PC-9 (cell line): ENCODE measurements around the gene USP24. TPM values are rescaled to one million over a fixed set of nuclear protein-coding genes. Genes with fewer than 3 reads are reported as not detected.

Experiments used
- BruUV-seq: library from RNA; stranded (reverse); fragments of 400-500 nt; replicated peaks from 2 replicates; lab custom pipeline; 2021; lab: Mats Ljungman, UMichigan
- CTCF ChIA-PET: fragments of 300-600 bp; sonication (Branson Sonifier 250); formaldehyde crosslinking; loops from one replicate; lab custom pipeline; 2022; ENCODE audit warnings: antibody characterized with exemption; lab: Charles Lee
- POLR2A ChIA-PET: fragments of 300-600 bp; sonication (Branson Sonifier 250); formaldehyde crosslinking; loops from one replicate; lab custom pipeline; 2022; ENCODE audit warnings: antibody characterized with exemption; ENCODE audit not compliant: unreplicated experiment; lab: Charles Lee
- DNase-seq, 2 experiments: peaks; one replicate each; pipeline versions ENCODE4 v3.0.0 to v3.0.0-alpha.2; 2015 to 2022; ENCODE audit warnings: mixed read lengths in 1 of 2
- H2AFZ ChIP-seq: fragments of 200-600 bp; sonication (generic); 2 replicates; pipeline ENCODE4 v1.8.1; 2017; ENCODE audit warnings: antibody characterized with exemption
- H3F3A ChIP-seq: fragments of 200-600 bp; sonication (generic); 2 replicates; pipeline ENCODE4 v1.8.1; 2017; ENCODE audit warnings: antibody characterized with exemption, mild to moderate bottlenecking, low read depth; ENCODE audit not compliant: insufficient read depth
- H3K27ac ChIP-seq: fragments of 200-600 bp; sonication (generic); 2 replicates; pipeline ENCODE4 v1.6.1; 2016; ENCODE audit warnings: mixed run types
- H3K27me3 ChIP-seq: fragments of 200-600 bp; sonication (generic); 2 replicates; pipeline ENCODE4 v1.6.1; 2016; ENCODE audit warnings: low read depth, mixed run types; ENCODE audit not compliant: insufficient read depth
- H3K36me3 ChIP-seq: fragments of 200-600 bp; sonication (generic); 2 replicates; pipeline ENCODE4 v1.6.1; 2016; ENCODE audit warnings: low read depth, mixed run types
- H3K4me1 ChIP-seq: fragments of 200-600 bp; sonication (generic); replicated peaks from 2 replicates; pipeline ENCODE4 v1.6.1; 2016; ENCODE audit warnings: mixed run types; ENCODE audit not compliant: insufficient read depth
- H3K4me2 ChIP-seq: fragments of 200-600 bp; sonication (generic); 2 replicates; pipeline ENCODE4 v1.6.1; 2017; ENCODE audit warnings: mixed run types
- H3K4me3 ChIP-seq: fragments of 200-600 bp; sonication (generic); 2 replicates; pipeline ENCODE4 v1.6.1; 2016; ENCODE audit warnings: mixed run types
- H3K79me2 ChIP-seq: fragments of 200-600 bp; sonication (generic); 2 replicates; pipeline ENCODE4 v1.6.1; 2017; ENCODE audit warnings: low read depth, mixed run types
- H3K9me2 ChIP-seq: fragments of 200-600 bp; sonication (generic); 2 replicates; pipeline ENCODE4 v1.8.1; 2017; ENCODE audit warnings: mild to moderate bottlenecking; ENCODE audit not compliant: insufficient read depth
- H3K9me3 ChIP-seq: fragments of 200-600 bp; sonication (generic); 2 replicates; pipeline ENCODE4 v1.8.1; 2016; ENCODE audit warnings: low read depth; ENCODE audit not compliant: insufficient read depth
- H4K20me1 ChIP-seq: fragments of 200-600 bp; sonication (generic); 2 replicates; pipeline ENCODE4 v1.8.1; 2017; ENCODE audit not compliant: insufficient read depth
- EZH2 ChIP-seq: fragments of 200-600 bp; sonication (generic); IDR thresholded peaks from 2 replicates; pipeline ENCODE4 v1.8.0; 2017; ENCODE audit warnings: antibody characterized with exemption, low read depth
- intact Hi-C: fragments of 100-400 bp; cut with micrococcal nuclease; formaldehyde crosslinking; loops from one replicate; pipeline ENCODE4 v1.10.0; 2022; ENCODE audit not compliant: unreplicated experiment
- total RNA-seq: library from RNA; stranded (reverse); gene quantifications from 2 replicates; pipeline ENCODE4 v1.2.3, GENCODE V29; 2021
- TF ChIP-seq, protein P1 (sequence below): fragments of 200-600 bp; sonication (generic); conservative IDR thresholded peaks from 2 replicates; pipeline ENCODE4 v1.6.1; 2017; ENCODE audit warnings: mixed run types, antibody characterized with exemption, mild to moderate bottlenecking, moderate library complexity

USP24 gene
- total RNA-seq, 1 experiment from 2014 or later: 61.0 TPM

DNA sequence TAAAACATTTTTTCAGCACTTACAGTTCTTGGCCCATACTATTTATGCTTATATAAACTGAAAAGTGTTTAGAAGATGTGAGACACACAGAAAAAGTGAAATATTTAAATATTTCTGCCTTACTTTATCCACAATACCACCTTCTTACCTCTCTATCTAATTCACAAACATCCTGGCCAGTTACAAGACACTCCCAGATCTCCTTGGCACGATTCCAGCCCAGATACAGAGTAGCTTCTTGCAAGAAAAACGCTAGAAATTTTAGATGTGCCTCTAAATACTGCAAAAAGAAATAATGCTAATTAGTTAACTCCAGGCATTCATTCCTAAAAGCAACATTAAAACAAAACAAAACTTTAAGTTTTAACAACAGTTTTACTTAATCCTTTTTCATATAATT lies 68.4 kb downstream of the USP24 start:
- no peak overlapping the region for H3K4me3 ChIP-seq
- CTCF ChIA-PET: no interaction called here
- POLR2A ChIA-PET: no interaction called here
- H4K20me1 ChIP-seq: no peaks in the 10 kb centered on the region
- no peaks in the 10 kb centered on the region for H3K27me3 ChIP-seq
- no peaks in the 10 kb centered on the region for H3K4me1 ChIP-seq
- BruUV-seq: no TSS peak
- H3K4me2 ChIP-seq: no peak overlapping the region
- TF ChIP-seq, protein P1, sequence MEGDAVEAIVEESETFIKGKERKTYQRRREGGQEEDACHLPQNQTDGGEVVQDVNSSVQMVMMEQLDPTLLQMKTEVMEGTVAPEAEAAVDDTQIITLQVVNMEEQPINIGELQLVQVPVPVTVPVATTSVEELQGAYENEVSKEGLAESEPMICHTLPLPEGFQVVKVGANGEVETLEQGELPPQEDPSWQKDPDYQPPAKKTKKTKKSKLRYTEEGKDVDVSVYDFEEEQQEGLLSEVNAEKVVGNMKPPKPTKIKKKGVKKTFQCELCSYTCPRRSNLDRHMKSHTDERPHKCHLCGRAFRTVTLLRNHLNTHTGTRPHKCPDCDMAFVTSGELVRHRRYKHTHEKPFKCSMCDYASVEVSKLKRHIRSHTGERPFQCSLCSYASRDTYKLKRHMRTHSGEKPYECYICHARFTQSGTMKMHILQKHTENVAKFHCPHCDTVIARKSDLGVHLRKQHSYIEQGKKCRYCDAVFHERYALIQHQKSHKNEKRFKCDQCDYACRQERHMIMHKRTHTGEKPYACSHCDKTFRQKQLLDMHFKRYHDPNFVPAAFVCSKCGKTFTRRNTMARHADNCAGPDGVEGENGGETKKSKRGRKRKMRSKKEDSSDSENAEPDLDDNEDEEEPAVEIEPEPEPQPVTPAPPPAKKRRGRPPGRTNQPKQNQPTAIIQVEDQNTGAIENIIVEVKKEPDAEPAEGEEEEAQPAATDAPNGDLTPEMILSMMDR: no peak
- no peak for TF ChIP-seq EZH2
- peaks cover 40% of the 10 kb centered on the region for H3K36me3 ChIP-seq
- H3K79me2 ChIP-seq: no peaks in the 10 kb centered on the region
- DNase-seq: no peak
- intact Hi-C loops: no loop called here
- H2AFZ ChIP-seq: no peak overlapping the region
- H3K9me3 ChIP-seq: no peaks in the 10 kb centered on the region
- H3K9me2 ChIP-seq: no peaks in the 10 kb centered on the region
- peaks cover 36% of the 10 kb centered on the region for H3F3A ChIP-seq
- H3K27ac ChIP-seq: no peak overlapping the region

DNA sequence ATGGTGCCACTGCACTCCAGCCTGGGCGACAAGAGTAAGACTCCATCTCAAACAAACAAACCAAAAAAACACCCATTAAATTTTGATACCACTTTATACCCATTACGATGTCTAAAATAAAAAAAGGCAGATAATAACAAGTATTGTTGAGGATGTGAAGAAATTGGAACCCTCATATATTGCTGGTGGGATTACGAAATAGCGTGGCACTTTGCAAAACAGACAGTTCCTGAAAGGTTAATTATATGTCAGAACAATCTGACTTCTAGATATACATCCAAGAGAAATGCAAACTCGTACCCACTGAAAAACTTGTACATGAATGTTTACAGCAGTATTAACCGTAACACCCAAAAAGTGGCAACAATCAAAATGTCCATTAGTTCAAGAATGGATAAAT lies 70.3 kb downstream of the USP24 start:
- Histone ChIP-seq H3K4me2 (no peak overlapping the region), H3K27ac (no peak overlapping the region), H3F3A (peaks cover 45% of the 10 kb centered on the region), H3K27me3 (no peaks in the 10 kb centered on the region), H4K20me1 (no peaks in the 10 kb centered on the region), H3K9me2 (no peaks in the 10 kb centered on the region), H3K4me1 (no peaks in the 10 kb centered on the region), H3K9me3 (no peaks in the 10 kb centered on the region), H3K36me3 (peaks cover 48% of the 10 kb centered on the region), H3K79me2 (no peaks in the 10 kb centered on the region), H2AFZ (no peak overlapping the region), H3K4me3 (no peak overlapping the region)
- TF ChIP-seq, protein P1: no peak
- TF ChIP-seq EZH2: no peak
- no TSS peak for BruUV-seq
- ChIA-PET POLR2A (no interaction called here), CTCF (no interaction called here)
- intact Hi-C loops: loop anchor here (5.0 kb wide), 3 partner anchors 48 to 1562 kb away; no protein-coding TSS in a partner anchor
- no peak for DNase-seq

DNA sequence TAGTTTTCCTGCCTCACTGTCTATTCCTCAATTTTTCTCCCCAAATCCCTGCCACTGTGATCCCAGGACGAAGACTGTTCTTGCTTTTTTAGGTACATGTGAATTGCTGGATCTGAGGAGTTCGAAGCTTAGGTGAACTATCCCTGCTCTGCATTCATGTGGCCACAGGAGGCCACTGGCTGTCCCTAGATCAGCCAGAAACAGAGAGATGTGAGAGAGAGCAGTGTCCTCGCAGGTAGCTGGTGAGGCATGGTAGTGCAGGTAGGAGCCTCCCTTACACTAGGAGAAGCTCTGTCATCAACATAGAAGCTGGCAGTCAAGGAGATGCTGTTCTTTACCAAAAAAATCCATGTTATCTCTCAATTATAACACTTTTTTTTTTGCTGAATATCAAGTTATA lies 71.5 kb downstream of the USP24 start:
- H3K79me2 ChIP-seq: no peaks in the 10 kb centered on the region
- H3K9me2 ChIP-seq: no peaks in the 10 kb centered on the region
- no peak overlapping the region for H3K27ac ChIP-seq
- H3K36me3 ChIP-seq: peaks cover 58% of the 10 kb centered on the region
- no peaks in the 10 kb centered on the region for H3K4me1 ChIP-seq
- H3K4me2 ChIP-seq: no peak overlapping the region
- H3K9me3 ChIP-seq: no peaks in the 10 kb centered on the region
- TF ChIP-seq EZH2: no peak
- TF ChIP-seq, protein P1: peak; percentile 38; the same call in 1 of the 2 replicates
- H3K27me3 ChIP-seq: no peaks in the 10 kb centered on the region
- CTCF ChIA-PET: no interaction called here
- H4K20me1 ChIP-seq: no peaks in the 10 kb centered on the region
- no peak overlapping the region for H2AFZ ChIP-seq
- no peak overlapping the region for H3K4me3 ChIP-seq
- POLR2A ChIA-PET: interaction anchor here (0.6 kb wide), 1 partner anchor 1565 kb away, joined by 8 read pairs; no protein-coding TSS in a partner anchor
- peak; percentile 23 to 41 for DNase-seq
- intact Hi-C loops: loop anchor here (5.0 kb wide), 3 partner anchors 46 to 1564 kb away; no protein-coding TSS in a partner anchor
- H3F3A ChIP-seq: peaks cover 42% of the 10 kb centered on the region
- no TSS peak for BruUV-seq
